ENCODE data around the gene PLCH2.

Gene PLCH2

GRCh38 chr1:2528016-2528415 lies 51.9 kb downstream of the PLCH2 start:
- no peak for DNase-seq (ENCODE audit: low read depth in 2 of 2, low spot score in 1 of 2)

DNA sequence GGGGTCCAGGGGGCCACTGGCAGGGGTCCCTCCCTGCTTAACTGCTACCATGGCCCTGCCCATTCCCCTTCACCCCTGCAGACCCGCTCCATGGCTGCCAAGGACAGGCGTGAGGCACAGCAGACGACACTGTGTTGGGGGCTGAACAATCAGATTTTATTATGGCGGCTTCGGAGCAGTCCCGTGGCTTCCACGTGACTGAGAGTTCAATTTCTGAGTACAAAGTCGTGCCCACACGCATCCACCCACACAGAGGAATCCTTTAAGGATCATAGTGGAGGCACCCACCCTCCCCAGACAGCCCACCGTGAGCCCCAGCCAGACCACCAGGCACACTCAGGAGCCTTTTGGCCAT lies 52.5 kb downstream of the PLCH2 start:
- DNase-seq (ENCODE audit: low read depth in 2 of 2, low spot score in 1 of 2) = no peak

DNA sequence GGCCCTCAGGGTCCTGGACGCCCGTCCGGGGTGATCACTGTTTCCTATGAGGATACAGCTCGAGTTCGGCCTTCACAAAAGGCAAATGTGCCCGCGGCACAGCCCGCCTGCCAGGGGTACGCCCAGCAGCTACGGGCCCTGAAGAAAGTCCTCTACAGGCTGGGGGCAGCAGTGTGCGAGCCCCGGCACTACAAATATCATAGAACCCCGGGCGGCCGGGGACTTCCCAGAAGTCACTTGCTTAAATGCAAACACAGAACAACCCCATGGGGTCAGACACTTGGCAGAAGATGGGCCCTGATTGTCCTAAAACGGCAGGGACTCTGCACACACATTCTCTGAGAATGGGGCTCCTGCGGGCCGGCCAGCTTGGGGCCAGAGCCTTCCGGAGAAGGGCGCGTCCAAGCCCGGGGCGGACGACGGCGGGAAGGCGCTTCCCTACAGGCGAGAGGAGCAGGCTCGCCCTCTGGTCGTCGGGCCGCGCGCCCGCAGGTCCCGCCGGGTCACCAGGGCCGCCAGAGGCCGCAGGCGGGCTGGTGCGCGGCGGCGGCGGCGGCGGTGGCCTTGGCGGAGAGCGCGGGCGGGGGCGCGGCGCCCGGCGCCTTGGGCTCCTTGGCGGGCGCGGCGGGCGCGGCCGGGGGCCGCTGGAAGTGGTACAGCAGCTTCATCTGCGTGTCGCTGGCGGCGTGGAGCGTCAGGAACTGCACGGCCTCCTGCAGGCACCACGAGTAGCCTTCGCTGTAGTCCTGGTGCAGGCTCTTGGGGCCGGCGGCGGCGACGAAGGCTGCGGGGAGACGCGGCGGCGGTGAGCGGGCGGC lies 53.1 kb downstream of the PLCH2 start:
- DNase-seq (ENCODE audit: low read depth in 2 of 2, low spot score in 1 of 2) = no peak

DNA sequence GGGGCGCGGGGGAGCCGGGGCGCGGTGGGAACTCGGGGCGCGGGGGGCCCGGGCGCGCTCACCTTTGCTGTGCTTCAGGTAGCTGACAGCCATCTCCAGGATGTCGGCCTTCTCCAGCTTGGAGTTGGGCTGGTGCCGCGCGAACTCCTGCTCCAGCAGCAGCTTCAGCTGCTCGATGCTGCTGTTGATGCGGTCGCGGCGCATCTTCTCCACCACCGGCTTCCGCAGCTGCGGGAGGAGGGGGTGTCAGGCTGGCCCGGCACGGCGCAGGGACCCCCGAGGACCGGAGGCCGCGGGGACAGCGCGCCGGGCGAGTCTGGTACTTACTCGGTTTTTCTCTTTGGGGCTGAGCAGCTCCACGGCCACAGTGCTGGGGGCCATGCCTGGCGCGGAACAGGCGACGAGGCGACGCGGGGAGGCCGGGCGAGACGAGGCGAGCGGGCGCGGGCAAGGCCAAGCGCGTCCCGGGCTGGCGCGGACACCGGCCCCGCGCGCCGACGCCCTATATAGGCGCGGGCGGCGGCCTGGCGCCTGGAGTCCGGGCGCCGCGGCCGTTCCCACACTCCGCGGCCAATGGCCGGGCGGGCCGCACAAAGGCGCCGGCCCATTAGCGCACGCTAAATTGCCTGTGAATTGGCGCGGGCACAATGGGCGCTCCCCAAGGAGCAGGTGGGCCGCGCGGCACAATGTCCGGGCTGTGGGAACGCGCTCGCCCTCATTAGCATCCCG lies 53.9 kb downstream of the PLCH2 start, which contains the start of gene HES5:
HES5 (minus strand) TSS at position 480 of the 729 bp plus-strand sequence; CDS start at position 381, 99 bp downstream.
- DNase-seq (ENCODE audit: low read depth in 2 of 2, low spot score in 1 of 2) = no peak

DNA sequence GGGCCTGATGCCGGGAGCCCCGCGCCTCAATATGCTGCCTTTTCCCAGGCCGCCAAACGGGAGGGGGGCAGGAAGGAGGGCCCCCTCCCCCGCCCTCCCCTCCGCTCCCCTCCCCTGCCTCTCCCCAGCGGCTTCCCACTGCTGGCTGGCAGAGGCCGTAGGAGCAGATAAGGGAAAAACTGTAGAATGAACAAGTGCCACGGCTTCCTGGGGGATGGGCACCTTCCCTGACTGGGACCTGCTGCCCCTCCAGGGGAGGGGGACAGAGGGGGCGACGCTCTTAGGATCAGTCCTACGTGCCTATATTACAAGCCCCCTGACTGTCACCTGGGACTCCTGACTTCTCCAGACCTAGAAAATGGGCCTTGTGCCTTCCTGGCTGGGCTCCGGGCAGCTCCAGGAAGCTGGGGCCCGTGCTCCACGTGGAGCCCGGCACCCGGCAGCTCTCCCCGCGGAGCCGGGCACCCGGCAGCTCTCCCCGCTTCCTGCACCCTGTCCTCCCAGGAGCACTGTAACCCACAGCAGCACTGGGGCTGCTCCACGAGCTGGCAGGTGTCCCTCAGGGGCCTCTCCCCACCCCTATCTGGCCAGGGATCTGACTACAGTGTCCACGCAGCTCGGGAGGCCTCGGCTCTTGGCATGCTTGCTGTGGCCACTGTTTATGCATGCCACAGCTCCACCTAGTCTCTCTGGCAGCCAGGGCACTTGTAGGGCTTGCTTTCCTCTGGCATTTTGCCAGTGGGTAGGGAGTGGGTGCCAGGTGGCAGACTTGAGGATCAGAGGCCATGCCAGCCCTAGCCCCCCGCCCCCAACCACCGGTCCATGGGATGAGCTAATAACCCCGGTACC lies 54.6 kb downstream of the PLCH2 start:
- DNase-seq (ENCODE audit: low read depth in 2 of 2, low spot score in 1 of 2) = no peak

DNA sequence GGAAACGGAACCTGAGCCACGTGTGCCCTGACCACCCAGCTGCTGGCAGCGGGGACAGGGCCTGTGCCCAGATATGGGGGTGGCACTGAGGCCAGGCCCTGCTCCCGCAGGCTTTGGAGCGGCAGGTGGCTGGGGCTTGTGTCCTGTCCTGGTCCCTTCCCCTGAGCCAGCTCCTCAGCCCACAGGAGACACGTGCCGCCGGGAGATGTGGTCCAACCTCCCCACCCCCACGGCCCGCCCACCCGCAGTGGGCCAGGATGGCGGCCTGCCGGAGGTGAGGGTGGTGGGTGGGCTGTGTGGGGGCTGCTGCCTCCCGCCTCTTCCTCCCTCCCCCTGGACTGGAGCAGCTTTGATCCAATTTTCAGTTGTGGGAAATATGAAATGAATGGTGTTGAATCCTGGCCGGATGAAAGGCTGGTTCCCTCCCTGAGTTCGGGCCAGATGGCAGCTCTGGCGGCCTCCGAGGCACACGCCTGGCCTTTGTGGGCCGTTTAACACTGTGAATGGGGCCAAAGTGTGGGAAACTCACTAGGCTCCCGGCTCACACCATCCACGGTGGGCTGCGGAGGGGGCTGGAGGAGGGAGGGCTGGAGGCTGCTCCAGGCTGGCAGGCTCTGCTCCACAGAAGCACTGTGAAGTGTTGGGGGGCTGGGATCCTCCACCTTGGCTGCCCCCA lies 56.5 kb downstream of the PLCH2 start:
- no peak for DNase-seq (ENCODE audit: low read depth in 2 of 2, low spot score in 1 of 2)

GRCh38 chr1:2533365-2533764 lies 57.3 kb downstream of the PLCH2 start:
- no peak for DNase-seq (ENCODE audit: low read depth in 2 of 2, low spot score in 1 of 2)

DNA sequence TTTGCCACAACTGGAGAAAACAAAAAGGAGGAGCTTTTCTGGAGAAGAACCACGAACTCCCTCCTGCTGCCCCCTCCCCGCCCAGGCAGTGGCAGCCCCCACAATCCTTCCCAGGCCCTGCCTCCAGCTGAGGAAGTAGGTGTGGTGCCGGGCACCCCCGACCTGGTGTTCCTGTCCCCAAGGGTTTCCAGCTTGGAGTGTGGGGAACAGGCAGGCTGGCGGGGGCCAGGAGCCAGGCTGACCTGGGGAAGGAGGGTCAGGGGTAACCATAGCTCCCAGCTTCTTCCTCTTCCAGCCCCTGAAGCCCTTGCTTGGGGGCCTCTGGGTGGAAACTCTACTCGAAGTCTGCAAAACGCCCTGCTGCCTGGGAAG lies 58.2 kb downstream of the PLCH2 start:
- DNase-seq (ENCODE audit: low read depth in 2 of 2, low spot score in 1 of 2) = no peak

DNA sequence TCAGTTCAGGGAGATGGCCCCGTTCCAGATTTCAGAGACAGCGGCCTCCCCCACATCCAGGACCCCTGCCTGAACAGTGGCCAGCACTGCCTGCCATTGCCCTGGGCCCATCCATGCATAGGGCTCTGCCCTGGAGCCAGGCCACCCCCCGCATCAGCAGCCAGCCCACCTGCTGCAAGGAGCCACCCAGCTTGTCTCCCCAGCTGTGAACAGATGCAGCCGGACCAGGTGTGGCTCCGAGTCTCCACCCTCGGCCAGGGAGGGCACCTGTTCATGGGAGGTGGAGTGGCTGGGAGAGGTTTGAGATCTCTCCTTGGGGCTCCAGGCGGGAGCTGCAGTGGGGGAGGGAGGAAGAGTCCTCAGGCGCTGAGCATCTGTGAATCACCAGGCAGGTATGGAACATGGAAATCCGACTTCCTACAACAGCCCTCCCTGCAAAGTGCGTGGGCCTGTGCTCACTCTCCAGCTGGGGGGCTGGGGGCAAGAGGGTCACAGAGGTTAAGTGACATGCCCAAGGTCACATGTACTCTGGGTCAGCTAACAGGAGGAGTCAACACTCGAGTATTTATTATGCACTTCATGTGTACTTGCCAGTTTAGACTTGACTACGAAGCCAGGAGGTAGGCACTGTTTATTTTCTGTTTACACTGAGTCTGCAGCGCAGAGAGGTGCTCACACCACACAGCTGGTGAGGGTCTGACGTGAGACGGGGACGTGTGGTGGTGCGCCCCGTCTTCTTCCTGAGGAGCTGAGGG lies 58.8 kb downstream of the PLCH2 start:
- DNase-seq (ENCODE audit: low read depth in 2 of 2, low spot score in 1 of 2) = no peak

DNA sequence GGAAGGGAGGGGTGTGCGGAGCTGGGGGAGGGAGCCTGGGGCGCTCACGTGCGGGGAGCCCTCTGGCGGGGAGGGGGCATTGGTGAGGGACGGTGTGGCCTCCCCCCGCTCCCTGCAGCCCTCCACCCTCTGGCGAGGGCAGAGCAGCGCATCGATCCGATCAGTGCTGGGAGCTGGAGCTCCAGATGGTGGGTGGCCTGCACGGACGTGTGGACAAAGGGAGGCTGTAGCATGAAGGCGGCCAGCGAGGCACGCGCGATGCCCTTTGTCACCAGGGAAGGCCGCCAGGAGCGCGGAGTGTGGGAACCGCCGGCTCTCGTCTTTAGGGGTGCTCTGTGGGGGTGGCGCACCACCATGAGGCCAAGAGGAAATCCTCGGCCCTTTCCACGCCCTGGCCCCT lies 59.4 kb downstream of the PLCH2 start:
- DNase-seq (ENCODE audit: low read depth in 2 of 2, low spot score in 1 of 2) = no peak

DNA sequence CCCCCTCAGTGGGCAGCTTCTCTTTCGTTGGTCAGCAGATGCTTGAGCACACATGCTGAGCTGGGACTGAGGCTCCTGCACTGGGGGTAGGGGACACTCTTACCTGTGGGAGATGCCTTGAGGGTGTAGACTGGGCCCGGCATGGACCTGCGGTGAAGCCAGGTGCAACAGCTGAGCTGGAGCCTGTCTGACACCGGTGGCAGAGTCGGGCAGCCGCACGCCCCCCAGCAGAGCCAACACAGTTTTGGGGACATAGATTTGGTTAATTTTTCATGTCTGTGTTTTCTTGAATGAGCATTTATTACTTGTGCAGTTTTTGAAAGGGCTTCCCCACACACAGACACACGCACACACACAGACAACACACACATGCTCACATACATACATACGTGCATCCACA lies 59.9 kb downstream of the PLCH2 start:
- DNase-seq (ENCODE audit: low read depth in 2 of 2, low spot score in 1 of 2) = no peak

- no peak for DNase-seq (ENCODE audit: low read depth in 2 of 2, low spot score in 1 of 2)
Observed at GRCh38 chr1:2537784-2538115, 61.7 kb downstream of the PLCH2 start.

DNA sequence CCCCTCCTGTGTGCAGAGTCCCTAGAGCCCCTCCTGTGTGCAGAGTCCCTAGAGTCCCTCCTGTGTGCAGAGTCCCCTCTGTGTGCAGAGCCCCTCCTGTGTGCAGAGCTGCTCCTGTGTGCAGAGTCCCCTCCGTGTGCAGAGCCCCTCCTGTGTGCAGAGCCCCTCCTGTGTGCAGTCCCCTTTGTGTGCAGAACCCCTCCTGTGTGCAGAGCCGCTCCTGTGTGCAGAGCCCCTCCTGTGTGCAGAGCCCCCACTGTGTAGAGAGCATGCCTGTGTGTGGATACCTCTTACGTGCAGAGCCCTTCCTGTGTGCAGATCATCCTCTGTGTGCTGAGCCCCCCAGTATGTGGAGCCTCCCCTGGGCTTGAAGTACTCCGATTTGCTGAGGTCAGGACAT lies 62.3 kb downstream of the PLCH2 start:
- no peak for DNase-seq (ENCODE audit: low read depth in 2 of 2, low spot score in 1 of 2)

DNA sequence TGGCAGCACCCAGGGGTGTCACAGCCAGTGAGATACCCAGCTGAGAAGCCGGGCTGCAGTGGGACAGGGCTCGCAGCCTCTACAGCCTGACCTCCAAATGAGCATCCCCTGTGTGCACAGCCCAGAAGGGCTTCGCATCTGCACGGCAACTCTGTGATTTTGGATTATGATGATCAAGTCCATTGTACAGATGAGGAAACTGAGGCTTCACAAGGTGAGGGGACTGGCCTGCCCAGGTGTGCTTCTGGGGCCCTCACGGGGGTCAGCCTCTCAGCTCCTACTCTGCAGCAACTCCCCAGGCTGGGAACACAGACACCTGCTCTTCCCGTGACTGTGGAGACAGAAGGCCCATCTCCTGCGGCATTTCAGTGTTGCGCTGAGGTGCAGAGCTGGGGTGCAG lies 62.8 kb downstream of the PLCH2 start:
- DNase-seq (ENCODE audit: low read depth in 2 of 2, low spot score in 1 of 2) = no peak

GRCh38 chr1:2539312-2539907 lies 63.3 kb downstream of the PLCH2 start:
- no peak for DNase-seq (ENCODE audit: low read depth in 2 of 2, low spot score in 1 of 2)

- DNase-seq (ENCODE audit: low read depth in 2 of 2, low spot score in 1 of 2) = no peak
Observed at GRCh38 chr1:2540816-2541492, 64.9 kb downstream of the PLCH2 start.

DNA sequence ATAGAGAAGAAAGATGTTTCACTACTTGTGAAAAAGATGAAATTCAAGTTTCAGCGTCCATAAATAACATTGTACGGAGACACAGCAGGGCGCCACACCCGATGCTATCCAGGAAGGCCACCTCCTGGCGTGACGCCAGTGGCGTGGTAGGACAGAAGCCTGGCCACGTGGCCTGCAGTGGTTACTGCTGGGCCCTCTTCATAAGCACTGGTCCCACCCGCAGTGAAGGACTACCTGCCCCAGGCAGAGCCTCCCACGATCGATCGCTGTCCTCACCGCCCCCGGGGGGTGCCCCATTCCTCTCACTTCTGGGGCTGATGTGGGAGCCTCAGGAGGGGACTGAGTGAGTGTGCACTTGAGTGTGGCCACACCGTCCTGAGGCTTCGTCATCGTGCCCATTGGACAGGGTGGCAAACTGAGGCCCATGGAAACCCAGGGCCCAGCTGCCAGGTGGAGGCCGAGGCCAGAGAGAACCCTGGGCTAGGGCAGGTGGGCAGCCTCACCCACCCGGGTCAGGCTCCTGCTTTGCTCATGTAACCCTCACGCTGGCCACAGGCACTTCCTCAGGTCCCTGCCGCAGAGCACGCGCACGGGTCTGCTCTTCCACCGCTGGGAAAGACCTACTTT lies 65.6 kb downstream of the PLCH2 start:
- DNase-seq (ENCODE audit: low read depth in 2 of 2, low spot score in 1 of 2) = no peak

DNA sequence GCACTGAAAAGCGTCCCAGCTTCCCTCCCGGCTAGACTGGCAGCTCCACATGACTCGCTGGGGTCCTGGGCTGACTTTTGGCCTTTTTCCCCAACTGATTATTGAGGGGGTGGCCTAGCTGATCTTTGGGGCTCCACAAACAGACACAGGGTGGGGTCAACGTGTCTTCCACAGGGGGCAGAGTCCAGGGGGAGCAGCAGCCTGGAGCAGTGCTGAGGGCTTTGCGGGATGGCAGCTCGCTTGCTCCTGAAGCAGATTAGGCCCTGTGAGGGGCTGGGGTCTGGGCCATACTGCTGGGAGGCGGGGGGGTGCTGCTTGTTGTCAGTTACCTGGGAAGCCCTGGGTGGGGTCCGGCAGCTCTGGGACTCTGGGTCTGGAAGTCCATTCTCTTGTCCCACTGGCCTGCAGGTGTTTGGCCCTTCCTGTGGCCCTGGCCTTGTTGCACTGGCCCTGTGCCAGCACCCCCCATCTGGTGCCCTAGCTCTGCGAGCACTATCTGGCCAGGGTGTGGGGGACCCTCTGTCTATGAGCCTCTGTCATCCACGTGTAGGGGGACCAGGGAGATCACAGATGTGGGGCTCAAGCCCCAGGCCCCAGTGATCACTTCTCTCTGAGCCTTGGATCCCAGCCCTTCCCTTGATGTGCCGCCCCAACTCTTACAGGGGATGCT lies 66.3 kb downstream of the PLCH2 start:
- no peak for DNase-seq (ENCODE audit: low read depth in 2 of 2, low spot score in 1 of 2)
